Measurements from ENCODE around the gene FBLN1. TPM values are rescaled to one million over a fixed set of nuclear protein-coding genes. Genes with fewer than 3 reads are reported as not detected.

Gene FBLN1, protein sequence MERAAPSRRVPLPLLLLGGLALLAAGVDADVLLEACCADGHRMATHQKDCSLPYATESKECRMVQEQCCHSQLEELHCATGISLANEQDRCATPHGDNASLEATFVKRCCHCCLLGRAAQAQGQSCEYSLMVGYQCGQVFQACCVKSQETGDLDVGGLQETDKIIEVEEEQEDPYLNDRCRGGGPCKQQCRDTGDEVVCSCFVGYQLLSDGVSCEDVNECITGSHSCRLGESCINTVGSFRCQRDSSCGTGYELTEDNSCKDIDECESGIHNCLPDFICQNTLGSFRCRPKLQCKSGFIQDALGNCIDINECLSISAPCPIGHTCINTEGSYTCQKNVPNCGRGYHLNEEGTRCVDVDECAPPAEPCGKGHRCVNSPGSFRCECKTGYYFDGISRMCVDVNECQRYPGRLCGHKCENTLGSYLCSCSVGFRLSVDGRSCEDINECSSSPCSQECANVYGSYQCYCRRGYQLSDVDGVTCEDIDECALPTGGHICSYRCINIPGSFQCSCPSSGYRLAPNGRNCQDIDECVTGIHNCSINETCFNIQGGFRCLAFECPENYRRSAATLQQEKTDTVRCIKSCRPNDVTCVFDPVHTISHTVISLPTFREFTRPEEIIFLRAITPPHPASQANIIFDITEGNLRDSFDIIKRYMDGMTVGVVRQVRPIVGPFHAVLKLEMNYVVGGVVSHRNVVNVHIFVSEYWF
- total RNA-seq: 100 to 1,000 TPM in 3 of 4 donors, 10 to 100 TPM in 1; 65.0 to 194 (median 136) TPM

GRCh38 chr22:45502215-45503049 is at the start of gene FBLN1:
FBLN1 (plus strand) TSS chr22:45502883; CDS start chr22:45502986, 103 bp downstream.
- TF ChIP-seq, protein P1, sequence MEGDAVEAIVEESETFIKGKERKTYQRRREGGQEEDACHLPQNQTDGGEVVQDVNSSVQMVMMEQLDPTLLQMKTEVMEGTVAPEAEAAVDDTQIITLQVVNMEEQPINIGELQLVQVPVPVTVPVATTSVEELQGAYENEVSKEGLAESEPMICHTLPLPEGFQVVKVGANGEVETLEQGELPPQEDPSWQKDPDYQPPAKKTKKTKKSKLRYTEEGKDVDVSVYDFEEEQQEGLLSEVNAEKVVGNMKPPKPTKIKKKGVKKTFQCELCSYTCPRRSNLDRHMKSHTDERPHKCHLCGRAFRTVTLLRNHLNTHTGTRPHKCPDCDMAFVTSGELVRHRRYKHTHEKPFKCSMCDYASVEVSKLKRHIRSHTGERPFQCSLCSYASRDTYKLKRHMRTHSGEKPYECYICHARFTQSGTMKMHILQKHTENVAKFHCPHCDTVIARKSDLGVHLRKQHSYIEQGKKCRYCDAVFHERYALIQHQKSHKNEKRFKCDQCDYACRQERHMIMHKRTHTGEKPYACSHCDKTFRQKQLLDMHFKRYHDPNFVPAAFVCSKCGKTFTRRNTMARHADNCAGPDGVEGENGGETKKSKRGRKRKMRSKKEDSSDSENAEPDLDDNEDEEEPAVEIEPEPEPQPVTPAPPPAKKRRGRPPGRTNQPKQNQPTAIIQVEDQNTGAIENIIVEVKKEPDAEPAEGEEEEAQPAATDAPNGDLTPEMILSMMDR (IDR thresholded peaks at IDR 0.05; ENCODE audit: low read depth): no peak

DNA sequence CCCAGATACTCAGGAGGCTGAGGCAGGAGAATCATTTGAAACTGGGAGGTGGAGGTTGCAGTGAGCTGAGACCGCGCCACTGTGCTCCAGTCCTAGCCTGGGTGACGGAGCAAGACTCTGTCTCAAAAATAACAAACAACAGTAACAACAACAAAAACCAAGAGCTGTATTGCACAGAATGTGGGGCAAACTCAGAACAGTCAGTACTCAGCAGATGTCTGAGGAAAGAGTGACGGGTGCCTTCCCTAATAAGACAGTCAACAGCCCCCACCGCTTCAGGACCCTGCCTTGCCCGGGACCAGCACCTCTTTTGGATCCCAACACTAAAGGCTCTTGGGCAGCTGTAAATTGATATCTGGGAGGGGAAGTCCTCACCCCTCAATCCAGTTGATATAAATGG is 48.9 kb upstream of the FBLN1 start:
- TF ChIP-seq, protein P1 (IDR thresholded peaks at IDR 0.05; ENCODE audit: low read depth): no peak

DNA sequence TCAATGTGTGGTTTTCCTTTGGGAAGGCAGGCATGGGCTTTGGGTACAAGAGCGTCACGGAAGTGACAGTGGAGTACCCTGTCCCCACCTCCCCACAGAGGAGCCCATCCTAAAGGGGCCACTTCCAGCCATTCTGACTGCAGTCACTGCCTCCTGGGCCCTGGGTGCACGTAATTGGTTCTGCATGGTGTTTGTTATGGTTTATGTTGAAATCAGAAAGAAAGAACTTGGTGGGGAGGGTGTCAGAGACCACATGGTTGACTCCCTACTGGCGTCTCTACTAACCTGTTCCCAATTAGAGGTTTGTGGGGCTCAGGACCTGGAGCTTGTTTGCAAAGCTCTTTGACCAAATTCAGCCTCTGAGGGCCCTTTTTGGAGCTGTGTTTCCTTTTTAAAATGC is 48.4 kb upstream of the FBLN1 start:
- TF ChIP-seq, protein P1 (IDR thresholded peaks at IDR 0.05; ENCODE audit: low read depth): no peak

GRCh38 chr22:45455212-45455611 is 47.5 kb upstream of the FBLN1 start:
- TF ChIP-seq, protein P1 (IDR thresholded peaks at IDR 0.05; ENCODE audit: low read depth): no peak

- TF ChIP-seq, protein P1 (IDR thresholded peaks at IDR 0.05; ENCODE audit: low read depth): no peak
Measured at GRCh38 chr22:45455621-45456020, 47.1 kb upstream of the FBLN1 start.

GRCh38 chr22:45456811-45457210 is 45.9 kb upstream of the FBLN1 start:
- TF ChIP-seq, protein P1 (IDR thresholded peaks at IDR 0.05; ENCODE audit: low read depth): no peak
